Spleen (tissue), 13 donors: ENCODE measurements around the gene PRXL2C. TPM values are rescaled to one million over a fixed set of nuclear protein-coding genes. Genes with fewer than 3 reads are reported as not detected.
"Not testable (repeated sequence)": the region's sequence is repeated elsewhere in the genome, so short reads cannot be mapped to it uniquely, and the experiment has no call there.

ENCODE experiments used
- DNase-seq: peaks from one replicate; pipeline ENCODE4 v3.0.0-alpha.2; 2020
- H3K27ac ChIP-seq, 8 donors: fragments of 200-600 bp; sonication (generic) in 7 of 8; 1 replicate in 4 of 8; 2 replicates in 4 of 8; pipeline versions ENCODE4 v1.5.0 to v1.8.0; 2016 to 2021; ENCODE audit warnings: inconsistent platforms in 4 of 8, mild to moderate bottlenecking in 4 of 8, moderate library complexity in 1 of 8
- H3K27me3 ChIP-seq, 7 donors: fragments of 200-600 bp; sonication (generic) in 6 of 7; replicated peaks in 1 of 7; 1 replicate in 4 of 7; 2 replicates in 3 of 7; pipeline versions ENCODE4 v1.5.0 to v1.8.0; 2016 to 2021; ENCODE audit warnings: inconsistent platforms in 3 of 7, mild to moderate bottlenecking in 1 of 7
- H3K36me3 ChIP-seq, 6 donors: fragments of 200-600 bp; sonication (generic) in 5 of 6; 1 replicate in 4 of 6; 2 replicates in 2 of 6; pipeline versions ENCODE4 v1.5.0 to v1.8.0; 2016 to 2021; ENCODE audit warnings: inconsistent platforms in 2 of 6
- H3K4me1 ChIP-seq, 6 donors: fragments of 200-600 bp; sonication (generic) in 5 of 6; 1 replicate in 3 of 6; 2 replicates in 3 of 6; pipeline versions ENCODE4 v1.5.0 to v1.8.0; 2016 to 2021; ENCODE audit warnings: inconsistent platforms in 3 of 6
- H3K4me3 ChIP-seq, 8 donors: fragments of 200-600 bp; sonication (generic) in 7 of 8; 1 replicate in 4 of 8; 2 replicates in 4 of 8; pipeline versions ENCODE4 v1.5.0 to v1.8.0; 2016 to 2021; ENCODE audit warnings: inconsistent platforms in 4 of 8, mild to moderate bottlenecking in 4 of 8, moderate library complexity in 2 of 8
- H3K9me3 ChIP-seq, 8 donors: fragments of 200-600 bp; sonication (generic) in 7 of 8; 1 replicate in 4 of 8; 2 replicates in 4 of 8; pipeline versions ENCODE4 v1.5.0 to v1.8.0; 2016 to 2021; ENCODE audit warnings: inconsistent platforms in 4 of 8
- CTCF ChIP-seq, 11 experiments: fragments of 200-600 bp in 7 of 11; fragments of 450-650 bp in 4 of 11; sonication (generic) in 4 of 11; IDR thresholded peaks in 8 of 11; conservative IDR thresholded peaks in 3 of 11; 1 replicate in 7 of 11; 2 replicates in 4 of 11; pipeline versions ENCODE4 v1.4.0 to v1.8.0; 2016 to 2021; ENCODE audit warnings: antibody characterized with exemption in 11 of 11, inconsistent platforms in 4 of 11, mild to moderate bottlenecking in 1 of 11
- POLR2A ChIP-seq, 3 donors: fragments of 450-650 bp; IDR thresholded peaks; one replicate each; pipeline ENCODE4 v1.5.1; 2017; ENCODE audit warnings: antibody characterized with exemption in 3 of 3, mild to moderate bottlenecking in 1 of 3
- POLR2AphosphoS5 ChIP-seq, 3 donors: sonication (generic); formaldehyde crosslinking; IDR thresholded peaks; one replicate each; pipeline ENCODE4 v1.5.1; 2017; ENCODE audit warnings: antibody characterized with exemption in 3 of 3
- WGBS, 5 donors: extraction: QIAGEN DNeasy Blood & Tissue Kit in 3 of 5; methylation state at CpG; one replicate each; pipeline versions ENCODE4 v1.1.5 to v1.1.7; 2013 to 2018; 5-methylcytosine and 5-hydroxymethylcytosine counted together
- intact Hi-C: fragments of 100-400 bp; cut with DNase I; formaldehyde crosslinking; loops from one replicate; pipeline ENCODE4 v1.15.0; 2023; ENCODE audit warnings: low total_unique reads
- long read RNA-seq, 2 donors: transcript quantifications; one replicate each; lab custom pipeline, GENCODE V29; 2026
- polyA plus RNA-seq, 3 donors: library from polyadenylated mRNA; stranded (reverse); fragments of 200-250 nt; gene quantifications; one replicate each; pipeline ENCODE4 v1.2.1, GENCODE V29; 2013
- total RNA-seq, 7 donors: library from RNA; depleted of rRNA in 3 of 7; stranded (reverse); fragments of >200 nt in 3 of 7; fragmentation: NEBNext Ultra II Directional in 4 of 7; extraction: Animal tissue kit (Norgen Biotek cat#: 25700) in 4 of 7; gene quantifications; one replicate each; pipeline versions ENCODE4 v1.1.0 to v1.2.1, GENCODE V29; 2016 to 2021
- donor health status: healthy with polysubstance abuse.
- donor health status: DM: no; HTN: no; CAD: no; lungs with moderate emphysema.
- donor health status: DM: no; HTN: no; CAD: no.
- donor health status: Bipolar disorder and iron deficiency.
- donor health status: healthy.
- donor health status: DM: no; HTN: no; CAD: no.
- donor health status: DM: yes; HTN: yes; CAD: no.

PRXL2C gene, protein sequence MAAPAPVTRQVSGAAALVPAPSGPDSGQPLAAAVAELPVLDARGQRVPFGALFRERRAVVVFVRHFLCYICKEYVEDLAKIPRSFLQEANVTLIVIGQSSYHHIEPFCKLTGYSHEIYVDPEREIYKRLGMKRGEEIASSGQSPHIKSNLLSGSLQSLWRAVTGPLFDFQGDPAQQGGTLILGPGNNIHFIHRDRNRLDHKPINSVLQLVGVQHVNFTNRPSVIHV
- total RNA-seq = 10 to 100 TPM; 13.9 to 20.1 (median 15.6) TPM
- 1 to 10 TPM; 5.4 to 9.1 (median 6.5) TPM for polyA plus RNA-seq
- long read RNA-seq, donor 1, partial matches to known transcripts = 0 of 4 reads
- long read RNA-seq, donor 1, other reads (novel, unspliced or antisense) = 0 of 4 reads
- long read RNA-seq, donor 2, partial matches to known transcripts = 0 of 3 reads
- long read RNA-seq, donor 2, other reads (novel, unspliced or antisense) = 0 of 3 reads

DNA sequence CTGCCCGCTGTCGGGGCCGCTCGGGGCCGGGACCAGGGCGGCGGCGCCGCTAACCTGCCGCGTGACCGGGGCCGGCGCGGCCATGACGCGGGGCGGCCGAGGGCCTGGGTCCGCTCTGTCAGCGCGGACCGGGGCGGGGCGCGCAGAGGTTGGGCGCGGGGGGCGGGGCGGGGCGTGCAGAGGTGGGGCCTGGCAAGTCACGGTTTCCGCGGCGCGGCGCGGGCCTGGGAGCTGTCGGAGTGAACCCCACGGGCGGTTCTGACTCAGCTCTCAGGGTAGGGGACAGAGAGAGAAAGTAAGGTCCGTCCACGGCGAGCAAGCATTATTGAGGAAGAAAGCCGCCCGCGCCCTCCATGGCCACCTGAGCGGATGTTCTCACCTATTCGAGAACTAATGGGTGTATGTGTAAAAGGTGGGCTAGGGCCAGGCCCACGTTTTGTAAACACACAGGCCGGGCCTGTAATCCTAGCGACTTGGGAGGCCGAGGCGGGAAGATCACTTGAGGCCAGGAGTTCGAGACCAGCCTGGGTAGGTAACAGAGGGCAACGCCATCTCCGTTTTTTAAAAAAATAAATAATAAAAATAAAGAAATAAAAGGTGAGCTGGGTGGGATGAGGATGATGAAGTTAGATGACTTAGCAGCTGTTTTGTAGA, at the start of gene PRXL2C:
Gene PRXL2C, minus strand, starts transcription at position 120 of the 654 bp plus-strand sequence. Its CDS starts 36 bp downstream, at position 84.
- intact Hi-C loops = no loop called here
- Histone ChIP-seq H3K36me3 (peaks cover 0 to 21% (median 12%) of the 10 kb centered on the region in 6 donors), H3K27ac (peak within 1 kb of the TSS; percentile 90 to 96 (median 92)), H3K9me3 (no peaks in the 10 kb centered on the region), H3K4me3 (peak within 1 kb of the TSS; percentile 57 to 91 (median 67)), H3K4me1 (peaks cover 0 to 33% (median 21%) of the 10 kb centered on the region in 6 donors), H3K27me3 (no peaks in the 10 kb centered on the region)
- TF ChIP-seq POLR2AphosphoS5 (IDR thresholded peaks at IDR 0.05) = peak; percentile 13 to 38 (median 25)
- no peak for TF ChIP-seq POLR2A (IDR thresholded peaks at IDR 0.05)
- peak in 2 of 11 experiments; percentile 4 to 7 for TF ChIP-seq CTCF (IDR thresholded peaks at IDR 0.05 in 8 of 11, conservative IDR thresholded peaks at IDR 0.05 in 3 of 11)
- 3 to 6% (median 4%) methylated on average over 27 to 57 of the region's 57 CpGs for WGBS, 5 donors
- peak; percentile 94 for DNase-seq

GRCh38 chr9:96700721-96701375, 45.7 kb upstream of the PRXL2C start:
- H3K27me3 ChIP-seq, H3K36me3 ChIP-seq, H3K27ac ChIP-seq, H3K4me1 ChIP-seq, H3K4me3 ChIP-seq, intact Hi-C loops, DNase-seq: not testable (repeated sequence)
- H3K9me3 ChIP-seq = peaks cover 2 to 98% (median 78%) of the 10 kb centered on the region in 8 donors
- WGBS, 5 donors = 89 to 100% (median 93%) methylated on average over 1 to 30 of the region's 30 CpGs

GRCh38 chr9:96691326-96691725, 36.2 kb upstream of the PRXL2C start:
- no peak overlapping the region for H3K27ac ChIP-seq
- TF ChIP-seq CTCF (IDR thresholded peaks at IDR 0.05 in 8 of 11, conservative IDR thresholded peaks at IDR 0.05 in 3 of 11) (no peak), POLR2AphosphoS5 (IDR thresholded peaks at IDR 0.05) (no peak)
- intact Hi-C loops = no loop called here
- DNase-seq = no peak
- peaks cover 0 to 10% (median 4%) of the 10 kb centered on the region in 6 donors for H3K4me1 ChIP-seq
- 69 to 100% (median 82%) methylated on average over 1 of the region's 1 CpG for WGBS, 5 donors
- no peak overlapping the region for H3K4me3 ChIP-seq
- peaks cover 0 to 8% (median 0%) of the 10 kb centered on the region in 7 donors for H3K27me3 ChIP-seq
- H3K36me3 ChIP-seq = no peaks in the 10 kb centered on the region
- H3K9me3 ChIP-seq = peaks cover 0 to 57% (median 41%) of the 10 kb centered on the region in 8 donors

DNA sequence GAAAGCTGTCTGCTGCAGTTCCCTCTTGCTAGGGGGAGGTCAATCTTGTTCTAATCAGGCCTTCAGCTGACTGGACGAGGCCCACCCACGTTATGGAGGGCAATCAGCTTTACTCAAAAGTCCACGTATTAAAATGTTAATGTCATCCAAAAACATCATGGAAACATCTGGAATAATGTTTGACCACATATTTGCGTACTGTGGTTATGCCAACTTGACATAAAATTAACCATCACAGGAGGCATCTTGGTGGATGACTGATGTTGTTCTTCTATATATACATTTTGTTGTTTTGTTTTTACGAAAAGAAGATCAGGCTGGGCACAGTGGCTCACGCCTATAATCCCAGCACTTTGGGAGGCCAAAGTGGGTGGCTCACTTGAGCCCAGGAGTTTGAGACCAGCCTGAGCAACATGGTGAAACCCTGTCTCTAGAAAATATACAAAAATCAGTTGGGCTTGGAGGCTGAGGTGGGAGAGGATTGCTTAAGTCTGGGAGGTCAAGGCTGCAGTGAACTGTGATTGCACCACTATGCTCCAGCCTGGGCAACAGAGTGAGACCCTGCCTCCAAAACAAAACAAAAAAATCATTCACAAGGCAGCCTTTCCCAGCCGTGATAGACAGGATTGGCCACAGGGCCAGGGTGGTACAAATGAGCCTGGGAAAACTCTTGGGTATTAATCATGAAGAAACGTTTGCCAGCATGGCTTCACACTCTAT, 33.8 kb upstream of the PRXL2C start:
- Histone ChIP-seq H3K9me3 (peaks cover 0 to 33% (median 24%) of the 10 kb centered on the region in 8 donors), H3K27me3 (peaks cover 0 to 16% (median 0%) of the 10 kb centered on the region in 7 donors), H3K4me1 (peaks cover 0 to 13% (median 6%) of the 10 kb centered on the region in 6 donors), H3K4me3 (no peak overlapping the region), H3K36me3 (no peaks in the 10 kb centered on the region), H3K27ac (no peak overlapping the region)
- no peak for DNase-seq
- TF ChIP-seq CTCF (IDR thresholded peaks at IDR 0.05 in 8 of 11, conservative IDR thresholded peaks at IDR 0.05 in 3 of 11) (no peak), POLR2AphosphoS5 (IDR thresholded peaks at IDR 0.05) (no peak), POLR2A (IDR thresholded peaks at IDR 0.05) (no peak)
- intact Hi-C loops = no loop called here
- WGBS, 5 donors = 75 to 91% (median 86%) methylated on average over 8 of the region's 8 CpGs
